ENCODE data around the gene ERMP1.

DNA sequence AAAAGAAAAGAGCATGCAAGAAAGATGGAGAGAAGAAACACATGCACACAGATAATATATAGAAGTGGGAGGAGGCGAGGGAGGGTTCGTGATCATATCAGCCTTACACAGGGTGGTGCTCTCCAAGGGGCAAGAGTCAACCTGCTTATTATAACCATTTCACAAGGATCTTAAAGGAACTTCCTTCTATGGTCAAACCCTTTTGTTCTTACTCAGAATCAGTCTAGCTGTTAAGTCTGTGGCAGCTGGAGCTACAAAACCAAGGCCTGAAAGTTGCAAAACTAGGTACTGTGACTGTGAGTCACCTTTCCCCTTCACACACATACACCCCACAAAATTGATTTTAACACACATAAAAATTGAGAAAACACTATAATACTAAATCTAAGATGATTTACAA, 18.5 kb upstream of the ERMP1 start:
- TF ChIP-seq, protein P1, sequence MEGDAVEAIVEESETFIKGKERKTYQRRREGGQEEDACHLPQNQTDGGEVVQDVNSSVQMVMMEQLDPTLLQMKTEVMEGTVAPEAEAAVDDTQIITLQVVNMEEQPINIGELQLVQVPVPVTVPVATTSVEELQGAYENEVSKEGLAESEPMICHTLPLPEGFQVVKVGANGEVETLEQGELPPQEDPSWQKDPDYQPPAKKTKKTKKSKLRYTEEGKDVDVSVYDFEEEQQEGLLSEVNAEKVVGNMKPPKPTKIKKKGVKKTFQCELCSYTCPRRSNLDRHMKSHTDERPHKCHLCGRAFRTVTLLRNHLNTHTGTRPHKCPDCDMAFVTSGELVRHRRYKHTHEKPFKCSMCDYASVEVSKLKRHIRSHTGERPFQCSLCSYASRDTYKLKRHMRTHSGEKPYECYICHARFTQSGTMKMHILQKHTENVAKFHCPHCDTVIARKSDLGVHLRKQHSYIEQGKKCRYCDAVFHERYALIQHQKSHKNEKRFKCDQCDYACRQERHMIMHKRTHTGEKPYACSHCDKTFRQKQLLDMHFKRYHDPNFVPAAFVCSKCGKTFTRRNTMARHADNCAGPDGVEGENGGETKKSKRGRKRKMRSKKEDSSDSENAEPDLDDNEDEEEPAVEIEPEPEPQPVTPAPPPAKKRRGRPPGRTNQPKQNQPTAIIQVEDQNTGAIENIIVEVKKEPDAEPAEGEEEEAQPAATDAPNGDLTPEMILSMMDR (IDR thresholded peaks at IDR 0.05; ENCODE audit: borderline replicate concordance, extremely low read depth, low read length, poor library complexity, severe bottlenecking) = no peak
- no peak for TF ChIP-seq EZH2 (IDR thresholded peaks at IDR 0.05; ENCODE audit: borderline replicate concordance, low read depth, low read length, severe bottlenecking)

Measured in DND-41 (cell line).